GM10266 (cell line): ENCODE results near the gene TAGLN.

Experiments used
- DNase-seq: peaks from one replicate; pipeline ENCODE4 v3.0.0; 2012; ENCODE audit errors: extremely low spot score
- CTCF ChIP-seq: IDR thresholded peaks from 2 replicates; pipeline ENCODE4 v1.5.1; 2012; ENCODE audit warnings: mild to moderate bottlenecking, low read depth; ENCODE audit not compliant: control insufficient read depth, insufficient read depth; ENCODE audit errors: missing control alignments

Gene TAGLN

GRCh38 chr11:117199053-117199915, at the start of gene TAGLN:
TAGLN (plus strand) TSS chr11:117199370; CDS start chr11:117203014, 3,644 bp downstream.
- TF ChIP-seq CTCF, result no peak
- no peak for DNase-seq

- no peak for DNase-seq
- TF ChIP-seq CTCF, result no peak
Measured at GRCh38 chr11:117152066-117152465, 47.1 kb upstream of the TAGLN start.

- TF ChIP-seq CTCF, result no peak
- DNase-seq, result no peak
Measured at GRCh38 chr11:117154468-117154867, 44.7 kb upstream of the TAGLN start.

- no peak for TF ChIP-seq CTCF
- DNase-seq, result no peak
Measured at GRCh38 chr11:117157507-117157906, 41.7 kb upstream of the TAGLN start.

- no peak for DNase-seq
- TF ChIP-seq CTCF, result no peak
Measured at GRCh38 chr11:117159892-117160291, 39.3 kb upstream of the TAGLN start.

- TF ChIP-seq CTCF, result no peak
- DNase-seq, result no peak
Measured at GRCh38 chr11:117160826-117161225, 38.3 kb upstream of the TAGLN start.

- no peak for TF ChIP-seq CTCF
- DNase-seq, result no peak
Measured at GRCh38 chr11:117166491-117166890, 32.7 kb upstream of the TAGLN start.
